ENCODE measurements around the gene CKAP2L.

- TF ChIP-seq CTCF (IDR thresholded peaks at IDR 0.05) (no peak), POLR2A (IDR thresholded peaks at IDR 0.05) (no peak)
Observed at GRCh38 chr2:112755444-112755843, 9.0 kb downstream of the CKAP2L start.

Data from heart left ventricle (tissue), 13 donors.